HepG2 (cell line): ENCODE results near the gene EIF1AD. TPM values are rescaled to one million over a fixed set of nuclear protein-coding genes. Genes with fewer than 3 reads are reported as not detected.
A peak's percentile ranks its signal among the peaks of the same experiment; 100 is the strongest.

Experiments
- ATAC-seq: fragments of 200-7000 bp; cut with Tn5 transposase; 3 replicates; pipeline ENCODE4 v1.9.1; 2020; ENCODE audit warnings: mild to moderate bottlenecking, moderate library complexity
- BruUV-seq: library from RNA; stranded (reverse); fragments of 400-500 nt; replicated peaks from 2 replicates; lab custom pipeline; 2021; lab: Mats Ljungman, UMichigan
- CTCF ChIA-PET: fragments of 300-600 bp; formaldehyde crosslinking; extraction: SDS; loops from one replicate; lab custom pipeline; 2021; ENCODE audit warnings: low total read pairs, inconsistent platforms, low intra/inter-chr PET ratio; lab: Yijun Ruan, JAX
- POLR2A ChIA-PET: fragments of 350-600 bp; sonication (Branson Sonifier 250); formaldehyde crosslinking; loops from one replicate; lab custom pipeline; 2020; ENCODE audit warnings: antibody characterized with exemption, inconsistent platforms; lab: Yijun Ruan, JAX
- DNase-seq: peaks from one replicate; pipeline ENCODE4 v3.0.0-alpha.2; 2015; ENCODE audit warnings: low spot score
- FAIRE-seq: peaks from 3 replicates; lab custom pipeline; 2011; peaks lifted over from hg19 to GRCh38; lab: Jason Lieb, UNC
- H2AFZ ChIP-seq: one replicate; pipeline ENCODE4 v1.6.1; 2011; ENCODE audit warnings: low read length, inconsistent platforms
- H3K27ac ChIP-seq: fragments of 300-600 bp; 3 replicates; pipeline ENCODE4 v1.8.0; 2011; ENCODE audit warnings: mixed run types, mild to moderate bottlenecking, mixed read lengths, low read length, inconsistent platforms; ENCODE audit not compliant: insufficient read depth; ENCODE audit errors: extremely low read length
- H3K27me3 ChIP-seq, 2 experiments: fragments of 200-600 bp in 1 of 2; 2 replicates in 1 of 2; 3 replicates in 1 of 2; pipeline versions ENCODE4 v1.6.0 to v1.8.0; 2011; ENCODE audit warnings: low read length in 2 of 2, mild to moderate bottlenecking in 2 of 2, moderate library complexity in 2 of 2, inconsistent platforms in 1 of 2; ENCODE audit not compliant: insufficient read depth in 2 of 2, control insufficient read depth in 1 of 2
- H3K36me3 ChIP-seq, 2 experiments: fragments of 200-600 bp in 1 of 2; replicated peaks in 1 of 2; 2 replicates in 1 of 2; 3 replicates in 1 of 2; pipeline versions ENCODE4 v1.5.1 to v1.8.0; 2011; ENCODE audit warnings: low read length in 2 of 2, inconsistent platforms in 1 of 2; ENCODE audit not compliant: insufficient read depth in 2 of 2, control insufficient read depth in 1 of 2
- H3K4me1 ChIP-seq: 2 replicates; pipeline ENCODE4 v1.5.1; 2012; ENCODE audit warnings: low read length, inconsistent platforms; ENCODE audit not compliant: insufficient read depth
- H3K4me2 ChIP-seq: 2 replicates; pipeline ENCODE4 v1.6.0; 2011; ENCODE audit warnings: low read depth, low read length, inconsistent platforms
- H3K4me3 ChIP-seq, 3 experiments: fragments of 200-600 bp in 1 of 3; sonication (generic), shearing (Covaris generic) in 1 of 3; replicated peaks in 1 of 3; 2 replicates each; pipeline ENCODE4 v1.5.1; 2011 to 2016; ENCODE audit warnings: low read length in 3 of 3, inconsistent platforms in 2 of 3, low read depth in 2 of 3, mild to moderate bottlenecking in 2 of 3, control low read depth in 1 of 3, mixed read lengths in 1 of 3; ENCODE audit not compliant: insufficient read depth in 1 of 3
- H3K79me2 ChIP-seq: one replicate; pipeline ENCODE4 v1.6.1; 2011; ENCODE audit warnings: low read length, inconsistent platforms; ENCODE audit not compliant: insufficient read depth
- H3K9ac ChIP-seq: 2 replicates; pipeline ENCODE4 v1.6.0; 2011; ENCODE audit warnings: mild to moderate bottlenecking, low read depth, low read length, inconsistent platforms; ENCODE audit not compliant: insufficient read depth
- H3K9me3 ChIP-seq: 2 replicates; pipeline ENCODE4 v1.5.1; 2012; ENCODE audit warnings: mild to moderate bottlenecking, low read length
- H4K20me1 ChIP-seq: 2 replicates; pipeline ENCODE4 v1.6.0; 2011; ENCODE audit warnings: inconsistent platforms, mild to moderate bottlenecking, low read length, moderate library complexity; ENCODE audit not compliant: insufficient read depth
- AKAP8 ChIP-seq: sonication (generic); formaldehyde crosslinking; IDR thresholded peaks from 2 replicates; pipeline ENCODE4 v1.5.1; 2020; ENCODE audit warnings: mild to moderate bottlenecking, missing genetic modification reagents
- ARNT ChIP-seq: fragments of 450-650 bp; IDR thresholded peaks from 2 replicates; pipeline ENCODE4 v1.6.1; 2017
- BRCA1 ChIP-seq: sonication (generic); formaldehyde crosslinking; IDR thresholded peaks from 2 replicates; pipeline ENCODE4 v1.4.0; 2020; ENCODE audit warnings: missing genetic modification reagents
- CENPT ChIP-seq: sonication (generic); formaldehyde crosslinking; IDR thresholded peaks from 2 replicates; pipeline ENCODE4 v1.8.0; 2022; ENCODE audit warnings: low read depth, mild to moderate bottlenecking, moderate library complexity, missing genetic modification reagents
- EP300 ChIP-seq, 3 experiments: sonication (generic) in 1 of 3; formaldehyde crosslinking in 1 of 3; IDR thresholded peaks; 2 replicates each; pipeline versions ENCODE4 v1.5.1 to v1.6.1; 2011 to 2020; ENCODE audit warnings: low read depth in 2 of 3, low read length in 2 of 3, borderline replicate concordance in 1 of 3, improper control_type of control experiment in 1 of 3, mild to moderate bottlenecking in 1 of 3, missing genetic modification reagents in 1 of 3, moderate library complexity in 1 of 3
- MXD4 ChIP-seq: IDR thresholded peaks from 2 replicates; pipeline ENCODE4 v1.6.1; 2016; ENCODE audit warnings: mild to moderate bottlenecking, missing biosample characterization, missing genetic modification reagents
- POGK ChIP-seq: sonication (generic); formaldehyde crosslinking; conservative IDR thresholded peaks from 2 replicates; pipeline ENCODE4 v1.8.0; 2022; ENCODE audit warnings: mild to moderate bottlenecking, moderate library complexity, missing genetic modification reagents
- REL ChIP-seq: sonication (generic); formaldehyde crosslinking; conservative IDR thresholded peaks from 2 replicates; pipeline ENCODE4 v1.8.0; 2022; ENCODE audit warnings: mild to moderate bottlenecking, missing genetic modification reagents, moderate library complexity
- ZBTB4 ChIP-seq: sonication (generic); formaldehyde crosslinking; IDR thresholded peaks from 2 replicates; pipeline ENCODE4 v1.4.0; 2020; ENCODE audit warnings: missing genetic modification reagents, mild to moderate bottlenecking, borderline replicate concordance
- ZNF30 ChIP-seq: sonication (generic); formaldehyde crosslinking; IDR thresholded peaks from 2 replicates; pipeline ENCODE4 v1.5.0; 2020; ENCODE audit warnings: mild to moderate bottlenecking, missing genetic modification reagents
- ZNF629 ChIP-seq: sonication (generic); formaldehyde crosslinking; conservative IDR thresholded peaks from 2 replicates; pipeline ENCODE4 v1.5.0; 2020; ENCODE audit warnings: missing genetic modification reagents
- ZNF816 ChIP-seq: sonication (generic); formaldehyde crosslinking; IDR thresholded peaks from 2 replicates; pipeline ENCODE4 v1.8.0; 2022; ENCODE audit warnings: missing genetic modification reagents, mild to moderate bottlenecking, borderline replicate concordance
- WGBS: methylation state at CpG from one replicate; pipeline ENCODE4 v1.1.6; 2017; ENCODE audit warnings: low lambda C conversion rate; 5-methylcytosine and 5-hydroxymethylcytosine counted together
- in situ Hi-C: cut with HindIII; loops from 2 replicates; pipeline ENCODE4 v1.10.0; 2017; ENCODE audit warnings: low pct_unique_long_range_greater_than_20kb; ENCODE audit not compliant: extremely low pct_ligation_motif_present
- intact Hi-C: fragments of 100-400 bp; cut with micrococcal nuclease; formaldehyde crosslinking; loops from one replicate; pipeline ENCODE4 v1.10.0; 2022; ENCODE audit not compliant: unreplicated experiment
- polyA plus RNA-seq, 8 experiments: library from polyadenylated mRNA; depleted of rRNA in 3 of 8; stranded (reverse) in 7 of 8; unstranded in 1 of 8; fragments of >200 nt; fragmentation: Illumina TruSeq in 4 of 8; extraction: Trizol in 4 of 8; gene quantifications; 2 replicates each; pipeline versions ENCODE4 v1.2.1 to v1.2.3, GENCODE V29; 2011 to 2016; ENCODE audit warnings: low read depth in 4 of 8, missing spikeins in 1 of 8, mixed read lengths in 1 of 8; ENCODE audit not compliant: insufficient read depth in 1 of 8
- total RNA-seq, 5 experiments: library from RNA; depleted of rRNA; stranded (reverse); fragments of >200 nt; fragmentation: Illumina TruSeq; extraction: Trizol; gene quantifications; 2 replicates each; pipeline ENCODE4 v1.2.3, GENCODE V29; 2016; ENCODE audit warnings: low read depth in 1 of 5

EIF1AD gene
- total and polyA plus RNA-seq, 2 of the 13 experiments (the other 11 are each of a cell fraction or from before 2014, with no cell fraction given), result 18.2 to 30.8 TPM

GRCh38 chr11:65958291-65958690 lies 43.7 kb downstream of the EIF1AD start:
- H3K36me3 ChIP-seq, result no peaks in the 10 kb centered on the region
- TF ChIP-seq ZNF629 (CRISPR knock-in tag) (0 out of 2 replicates have a peak, but pooled peaks have one; percentile 9), ARNT (no peak)
- H3K27me3 ChIP-seq, result no peaks in the 10 kb centered on the region; a peak in 1 of 5 replicates
- no peak overlapping the region for H3K27ac ChIP-seq
- no peak overlapping the region for H3K4me3 ChIP-seq
- H3K9ac ChIP-seq, result no peak overlapping the region
- no TSS peak for BruUV-seq
- CTCF ChIA-PET, result no interaction called here
- no peaks in the 10 kb centered on the region for H4K20me1 ChIP-seq
- no peak for FAIRE-seq
- no peak for DNase-seq
- intact Hi-C loops (no loop called here), in situ Hi-C loops (no loop called here)
- WGBS, result 65% methylated on average over 4 of the region's 4 CpGs
- peaks cover 60% of the 10 kb centered on the region for H3K4me1 ChIP-seq
- POLR2A ChIA-PET, result interaction anchor here (1.3 kb wide), 1 partner anchor 70 kb away, joined by 5 read pairs; the partner anchor contains the start of gene FIBP
- H3K79me2 ChIP-seq, result peaks cover 15% of the 10 kb centered on the region
- H3K9me3 ChIP-seq, result no peaks in the 10 kb centered on the region
- no peak for ATAC-seq
- no peak overlapping the region for H3K4me2 ChIP-seq
- no peak overlapping the region for H2AFZ ChIP-seq

- H3K79me2 ChIP-seq, result no peaks in the 10 kb centered on the region
- no peak overlapping the region for H2AFZ ChIP-seq
- DNase-seq, result no peak
- intact Hi-C loops, result no loop called here
- no peak overlapping the region for H3K27ac ChIP-seq
- ATAC-seq, result no peak
- ChIA-PET CTCF (no interaction called here), POLR2A (no interaction called here)
- peaks cover 59% of the 10 kb centered on the region for H3K4me1 ChIP-seq
- no peaks in the 10 kb centered on the region for H4K20me1 ChIP-seq
- in situ Hi-C loops, result no loop called here
- no TSS peak for BruUV-seq
- 83% methylated on average over 8 of the region's 8 CpGs for WGBS
- FAIRE-seq, result no peak
- no peak overlapping the region for H3K9ac ChIP-seq
- no peak overlapping the region for H3K4me2 ChIP-seq
- H3K9me3 ChIP-seq, result no peaks in the 10 kb centered on the region
- H3K27me3 ChIP-seq, result no peaks in the 10 kb centered on the region
- H3K4me3 ChIP-seq, result no peak overlapping the region
- no peaks in the 10 kb centered on the region for H3K36me3 ChIP-seq
- no peak for TF ChIP-seq MXD4 (CRISPR knock-in tag)
- TF ChIP-seq AKAP8 (CRISPR knock-in tag), result no peak
- no peak for TF ChIP-seq ZNF816
- TF ChIP-seq POGK (CRISPR knock-in tag), result no peak
- no peak for TF ChIP-seq EP300 (IDR thresholded peaks at IDR 0.05; ENCODE audit: low read depth in 2 of 2, low read length in 2 of 2)
- no peak for TF ChIP-seq EP300 (CRISPR knock-in tag; IDR thresholded peaks at IDR 0.05; ENCODE audit: borderline replicate concordance)
- TF ChIP-seq REL, result no peak
- TF ChIP-seq BRCA1 (CRISPR knock-in tag), result no peak
- TF ChIP-seq CENPT, result no peak
- TF ChIP-seq ZNF30 (CRISPR knock-in tag), result no peak
- TF ChIP-seq ZBTB4 (CRISPR knock-in tag), result no peak
These were observed 47.2 kb downstream of the EIF1AD start for GRCh38 chr11:65954771-65955170.
